Anterior cingulate cortex (tissue), 58 donors: ENCODE results near the gene NAA60.
A peak's percentile ranks its signal among the peaks of the same experiment; 100 is the strongest.
"Not testable (repeated sequence)": the region's sequence is repeated elsewhere in the genome, so short reads cannot be mapped to it uniquely, and the experiment has no call there.

ENCODE experiments used
- DNase-seq, 58 donors: peaks; one replicate each; lab custom pipeline; 2025; lab: John Stamatoyannopoulos, UW

Gene NAA60

GRCh38 chr16:3481696-3482658 lies 38.5 kb downstream of the NAA60 start:
- DNase-seq: no peak

DNA sequence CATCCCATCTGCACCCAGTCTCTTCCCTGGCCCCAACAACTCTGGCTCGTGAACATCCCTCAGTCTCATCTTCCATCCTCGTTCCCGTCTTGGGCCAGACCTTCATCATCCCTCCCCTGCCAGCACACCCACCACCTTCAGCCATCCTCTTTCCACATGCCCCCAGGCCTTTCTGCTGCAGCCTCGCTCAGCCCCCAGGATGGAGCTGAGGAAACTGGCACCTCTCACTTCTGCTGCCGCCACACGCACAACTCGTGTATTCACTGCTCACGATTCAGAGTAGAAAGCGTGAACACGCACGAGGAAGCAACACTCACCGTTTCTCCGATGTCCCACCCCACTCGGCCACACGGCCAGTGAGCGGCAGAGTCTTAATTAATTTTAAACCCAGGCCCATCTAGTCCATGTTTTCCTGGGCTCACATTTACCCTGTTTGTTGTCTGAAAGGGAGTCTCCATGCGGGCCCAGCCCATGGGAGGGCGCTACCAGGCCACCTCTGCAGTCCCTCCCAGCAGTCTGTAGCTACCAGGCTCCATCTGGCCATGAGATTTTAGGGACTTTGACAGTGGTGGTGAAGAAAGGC lies 39.3 kb downstream of the NAA60 start:
- no peak for DNase-seq

- DNase-seq: peak in 12 of 58 donors; percentile 4 to 40 (median 16)
Measured at GRCh38 chr16:3484318-3485096, 41.0 kb downstream of the NAA60 start.

- DNase-seq: no peak
Measured at GRCh38 chr16:3485097-3485745, 41.7 kb downstream of the NAA60 start.

DNA sequence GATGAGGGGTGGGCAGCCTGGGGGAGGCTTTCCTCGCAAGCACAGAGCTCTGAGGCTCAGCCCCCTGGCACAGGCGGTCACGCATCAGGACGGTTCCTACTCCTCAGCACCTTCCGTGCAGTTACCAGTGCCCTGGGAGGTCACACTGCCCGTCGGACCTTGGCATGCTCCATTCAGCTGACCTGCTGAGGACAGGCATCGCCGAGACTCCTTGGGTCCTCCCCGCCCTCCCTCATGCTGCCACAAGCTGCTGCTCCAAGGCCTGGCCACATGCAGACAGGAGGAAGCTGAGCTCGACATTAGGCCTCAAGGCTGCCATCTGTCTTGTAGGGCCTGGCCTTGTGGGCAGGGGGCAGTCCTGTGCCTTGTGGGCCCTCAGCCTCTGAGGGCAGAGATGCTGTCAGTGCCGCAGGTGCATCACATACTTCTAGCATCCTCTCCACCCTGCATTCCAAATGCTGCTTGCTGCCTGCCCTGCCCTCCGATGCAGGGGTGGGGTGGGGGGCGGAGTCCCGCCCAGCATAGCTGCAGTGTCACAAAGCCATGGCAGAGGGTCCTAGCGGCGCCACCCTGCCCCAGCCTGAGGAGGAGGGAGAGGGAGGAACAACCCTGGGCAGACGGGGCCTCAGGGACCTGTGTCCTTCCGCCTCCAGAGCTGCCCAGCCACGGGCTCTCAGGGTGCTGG lies 42.5 kb downstream of the NAA60 start:
- no peak for DNase-seq

DNA sequence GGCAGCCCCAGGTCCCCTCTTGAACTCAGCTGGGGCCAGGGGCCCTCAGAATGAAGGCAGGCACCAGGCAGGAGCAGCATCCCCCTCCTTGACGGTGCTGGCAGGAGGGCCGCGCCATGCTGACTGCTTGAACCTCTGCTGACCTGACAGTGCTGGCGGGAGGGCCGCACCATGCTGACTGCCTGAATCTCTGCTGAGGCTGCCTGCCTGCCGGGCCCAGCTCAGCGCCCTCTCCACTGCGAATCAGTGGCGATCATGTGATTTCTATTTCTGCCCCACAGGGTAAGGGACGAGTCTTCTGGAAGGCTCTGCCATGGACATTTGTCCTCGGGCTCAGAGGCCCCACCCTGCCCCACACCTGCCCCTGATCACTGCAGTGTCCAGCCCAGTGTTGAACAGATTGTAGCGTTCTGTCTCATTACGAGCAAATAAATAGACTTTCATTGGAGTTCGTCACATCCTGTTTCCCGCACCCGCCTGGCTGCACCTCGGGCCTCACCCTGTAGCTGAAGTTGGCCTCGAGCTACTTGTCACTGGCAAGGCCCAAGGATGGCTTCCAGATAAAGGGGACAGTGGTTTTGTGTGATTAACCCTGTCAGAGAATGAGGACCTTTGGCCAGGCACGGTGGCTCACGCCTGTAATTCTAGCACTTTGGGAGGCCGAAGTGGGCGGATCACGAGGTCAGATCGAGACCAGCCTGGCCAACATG lies 43.2 kb downstream of the NAA60 start:
- no peak for DNase-seq

DNA sequence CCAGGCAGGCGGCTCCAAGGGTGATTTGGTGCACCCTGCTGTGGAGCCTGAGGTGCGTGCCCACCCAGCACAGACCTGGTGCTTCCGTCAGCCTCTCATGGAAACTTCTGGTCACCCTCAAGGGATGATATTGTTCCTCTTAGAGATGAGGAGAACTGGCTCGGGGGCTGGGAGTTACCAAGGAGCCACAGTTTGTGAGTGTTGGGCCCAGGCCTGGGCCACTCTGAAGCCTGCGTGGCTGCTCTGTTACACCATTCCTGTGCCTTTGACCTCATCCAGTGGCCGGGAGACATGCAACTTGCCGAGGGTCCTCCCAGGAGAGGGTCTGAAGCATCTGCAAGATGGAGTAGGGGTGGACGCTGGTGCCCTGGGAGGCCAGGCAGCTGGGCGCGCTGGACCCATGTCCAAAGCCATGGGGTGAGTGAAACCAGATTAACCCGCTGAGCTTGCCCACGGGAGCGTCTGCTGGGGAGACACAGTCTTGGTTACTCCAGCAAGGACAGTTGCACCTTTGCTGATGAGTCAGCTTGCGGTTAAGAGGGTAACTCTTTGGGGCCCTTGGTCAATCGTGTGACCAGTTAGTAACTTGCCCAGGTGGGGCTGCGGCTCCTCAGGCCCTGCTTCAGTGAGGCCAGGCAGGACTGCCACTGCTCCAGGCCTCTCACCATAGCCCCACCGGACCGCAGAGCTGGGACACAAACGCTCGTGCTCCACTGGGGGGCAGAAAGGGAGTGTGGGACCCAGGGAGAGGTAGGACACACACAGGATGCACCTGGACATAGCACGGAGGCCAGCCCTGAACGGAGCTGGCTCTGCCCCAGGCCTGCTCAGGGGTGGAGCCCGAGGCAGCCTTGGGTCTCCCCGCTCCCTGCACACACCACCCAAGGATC lies 44.3 kb downstream of the NAA60 start:
- no peak for DNase-seq

GRCh38 chr16:3488801-3489200 lies 45.3 kb downstream of the NAA60 start:
- DNase-seq: no peak

- DNase-seq: no peak
Measured at GRCh38 chr16:3490911-3491629, 47.6 kb downstream of the NAA60 start.

GRCh38 chr16:3492356-3492755 lies 48.9 kb downstream of the NAA60 start:
- no peak for DNase-seq

DNA sequence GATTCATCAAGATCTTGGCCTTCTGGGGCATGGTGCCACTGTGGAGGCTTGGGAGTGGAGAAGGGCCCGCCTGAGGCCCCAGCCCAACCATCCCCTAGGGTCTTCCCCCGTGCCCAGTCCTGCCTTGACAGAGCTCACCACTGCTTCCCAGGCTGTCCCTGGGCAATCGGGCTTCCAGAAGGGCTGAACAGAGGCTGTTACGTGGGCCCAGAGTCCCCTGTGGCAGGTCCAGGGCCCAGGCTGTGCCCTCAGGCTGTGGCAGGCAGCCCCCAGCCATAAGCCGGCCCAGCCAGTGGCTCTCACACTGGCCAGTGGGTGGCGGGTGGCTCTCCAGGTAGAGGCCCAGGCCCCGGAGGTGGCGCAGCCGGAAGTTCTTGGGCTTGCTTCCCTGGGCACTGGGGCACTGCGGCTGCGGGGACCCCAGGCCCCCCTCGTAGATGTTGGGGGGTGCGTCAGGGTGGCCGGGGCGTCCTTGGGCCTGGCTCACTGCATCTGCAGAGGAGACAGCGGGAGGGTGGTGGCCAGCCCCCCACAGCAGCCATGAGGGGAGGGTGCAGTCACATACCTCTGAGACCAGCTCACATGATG lies 51.0 kb downstream of the NAA60 start:
- DNase-seq: no peak

DNA sequence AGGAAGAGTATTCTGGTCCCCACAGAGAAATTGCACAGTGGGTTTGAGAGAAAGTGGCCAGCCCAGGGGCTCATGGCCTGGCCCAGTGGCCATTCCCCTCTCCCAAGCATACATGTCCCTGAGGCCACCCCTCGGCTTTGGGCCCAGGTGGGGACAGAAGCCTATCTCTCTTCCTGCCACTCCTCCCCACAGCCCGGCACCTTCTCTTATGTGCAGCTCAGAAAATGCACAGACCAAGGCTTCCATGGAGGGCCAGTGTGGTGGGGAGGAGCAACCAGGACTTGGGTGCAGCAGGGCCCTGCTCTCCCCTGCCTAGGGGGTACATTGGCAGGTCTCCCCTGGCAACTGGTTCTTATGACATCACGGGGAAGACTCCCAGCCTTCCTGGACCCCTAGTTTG lies 51.7 kb downstream of the NAA60 start, which contains the start of gene C16orf90:
Gene C16orf90 (minus strand): TSS at position 314 of the 400 bp plus-strand sequence. CDS start 68 bp downstream, at position 246.
- DNase-seq: no peak

DNA sequence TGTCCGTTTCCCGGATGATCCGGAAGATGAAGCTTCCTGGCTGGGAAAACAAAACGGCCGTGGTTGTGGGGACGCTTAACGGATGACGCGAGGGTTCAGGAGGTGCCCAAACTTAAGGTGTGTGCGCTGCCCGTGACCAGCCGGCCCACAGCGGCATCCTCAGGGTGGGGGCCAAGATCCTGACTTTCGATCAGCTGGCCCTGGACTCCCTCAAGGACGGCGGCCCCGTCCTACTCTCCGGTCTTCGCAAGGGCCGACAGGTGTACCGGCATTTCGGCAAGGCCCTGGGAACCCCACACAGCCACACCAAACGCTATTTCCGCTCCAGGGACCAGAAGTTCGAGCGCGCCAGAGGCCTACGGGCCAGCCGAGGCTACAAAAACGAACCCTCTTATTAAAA lies 52.9 kb downstream of the NAA60 start:
- no peak for DNase-seq

- DNase-seq: no peak
Measured at GRCh38 chr16:3497771-3498170, 54.3 kb downstream of the NAA60 start.

DNA sequence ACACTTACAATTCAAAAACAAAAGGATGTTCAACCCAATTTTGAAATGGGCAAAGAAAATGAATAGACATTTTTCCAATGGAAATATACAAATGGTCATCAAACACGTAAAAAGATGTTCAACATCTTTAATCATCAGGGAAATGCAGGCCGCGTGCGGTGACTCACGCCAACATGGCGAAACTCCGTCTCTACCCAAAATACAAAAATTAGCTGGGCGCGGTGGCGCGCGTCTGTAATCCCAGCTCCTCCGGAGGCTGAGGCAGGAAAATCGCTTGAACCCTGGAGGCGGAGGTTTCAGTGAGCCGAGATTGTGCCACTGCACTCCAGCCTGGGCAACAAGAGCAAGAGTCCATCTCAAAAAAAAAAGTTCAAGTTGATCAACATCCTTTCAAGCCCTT lies 55.5 kb downstream of the NAA60 start:
- no peak for DNase-seq

DNA sequence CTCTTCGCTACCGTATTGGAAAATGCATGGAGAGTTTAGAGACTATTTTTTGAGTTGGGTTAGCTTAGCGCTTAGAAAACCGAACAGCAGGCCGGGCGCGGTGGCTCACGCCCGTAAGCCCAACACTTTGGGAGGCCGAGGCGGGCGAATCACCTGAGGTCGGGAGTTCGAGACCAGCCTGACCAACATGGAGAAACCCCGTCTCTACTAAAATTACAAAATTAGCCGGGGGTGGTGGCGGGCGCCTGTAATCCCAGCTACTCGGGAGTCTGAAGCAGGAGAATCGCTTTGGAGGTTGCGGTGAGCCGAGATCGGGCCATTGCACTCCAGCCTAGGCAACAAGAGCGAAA lies 57.9 kb downstream of the NAA60 start:
- not testable (repeated sequence) for DNase-seq

DNA sequence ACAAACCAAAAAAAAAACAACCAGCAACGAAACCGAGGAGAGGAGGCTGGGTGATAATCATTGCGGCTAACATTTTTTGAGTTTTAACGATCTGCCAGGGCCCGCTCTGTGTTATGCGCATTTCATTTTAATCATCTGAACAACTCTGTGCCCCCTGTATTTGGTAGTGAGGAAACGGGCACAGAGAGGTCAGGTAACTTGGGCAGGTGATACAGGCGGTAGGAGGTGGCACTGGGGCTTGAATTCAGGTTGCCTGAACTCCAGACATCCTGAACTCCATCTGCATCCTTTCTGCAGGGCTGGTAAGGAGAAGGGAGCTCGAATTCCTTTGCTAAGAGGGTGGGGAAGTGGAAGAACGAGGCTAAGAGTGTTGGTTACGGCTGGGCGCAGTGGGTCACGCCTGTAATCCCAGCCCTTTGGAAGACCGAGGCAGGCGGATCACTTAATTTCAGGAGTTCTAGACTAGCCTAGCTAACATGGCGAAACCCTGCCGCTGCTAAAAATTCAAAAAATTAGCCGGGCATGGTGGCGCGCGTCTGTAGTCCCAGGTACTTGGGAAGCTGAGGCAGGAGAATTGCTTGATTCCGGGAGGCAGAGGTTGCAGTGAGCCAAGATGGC lies 58.4 kb downstream of the NAA60 start:
- no peak for DNase-seq
